ENCODE measurements around the gene LRRC70. TPM values are rescaled to one million over a fixed set of nuclear protein-coding genes. Genes with fewer than 3 reads are reported as not detected.

LRRC70 gene
- total RNA-seq, 1 experiment from 2014 or later = not detected

DNA sequence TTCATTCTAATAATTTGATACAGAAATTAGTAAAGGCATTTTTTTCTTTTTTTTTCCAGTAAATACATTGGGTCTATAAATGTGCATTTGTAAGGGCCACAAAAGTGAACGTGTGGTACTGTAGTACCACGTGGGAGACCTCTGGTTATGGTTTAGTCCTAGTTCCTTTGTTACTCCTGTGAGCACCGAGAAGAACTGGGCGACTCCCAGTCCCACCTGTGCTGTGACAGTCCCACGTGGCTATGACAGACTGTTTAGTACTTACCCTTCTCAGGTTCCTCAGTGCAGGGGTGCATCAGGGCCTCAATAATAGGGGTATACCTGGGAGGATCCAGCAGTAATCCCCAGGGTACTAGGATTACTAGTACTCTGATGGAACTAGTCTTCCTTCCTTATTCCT lies 49.3 kb downstream of the LRRC70 start:
- in situ Hi-C loops (cut with HindIII; ENCODE audit: low pct_unique_long_range_greater_than_20kb, low sequenced_read_pairs) = no loop called here
- DNase-seq (ENCODE audit: low read depth) = no peak

Other genes with a start within 250 kb of the LRRC70 start
- 17.8 and 19.3 TPM in 2 replicates for gene DIMT1, start 174.9 kb upstream of the LRRC70 start, total RNA-seq (2014; rRNA removed; shearing (Covaris generic); ENCODE audit: low replicate concordance)
- gene IPO11, start 166.1 kb upstream of the LRRC70 start, total RNA-seq (2014; rRNA removed; shearing (Covaris generic); ENCODE audit: low replicate concordance) = 18.9 and 25.9 TPM in 2 replicates

Data from Caki2 (cell line).